Amygdala (tissue), 56 donors: ENCODE data around the gene NELFCD.
"Not testable (repeated sequence)": the region's sequence is repeated elsewhere in the genome, so short reads cannot be mapped to it uniquely, and the experiment has no call there.

Source experiments
- DNase-seq, 56 donors: peaks; one replicate each; lab custom pipeline; 2025; lab: John Stamatoyannopoulos, UW

Gene NELFCD

GRCh38 chr20:58970146-58970545, 10.9 kb upstream of the NELFCD start:
- DNase-seq = no peak

GRCh38 chr20:58971429-58971828, 9.6 kb upstream of the NELFCD start:
- DNase-seq = no peak

GRCh38 chr20:58973179-58973578, 7.9 kb upstream of the NELFCD start:
- DNase-seq = no peak

GRCh38 chr20:58973866-58974265, 7.2 kb upstream of the NELFCD start:
- no peak for DNase-seq

GRCh38 chr20:58975353-58975752, 5.7 kb upstream of the NELFCD start:
- DNase-seq = no peak

- DNase-seq = no peak
These were observed 4.9 kb upstream of the NELFCD start for GRCh38 chr20:58976061-58976730.

GRCh38 chr20:58978351-58979190, 2.5 kb upstream of the NELFCD start:
- DNase-seq = no peak

GRCh38 chr20:58981628-58982364, 740 bp downstream of the NELFCD start:
- no peak for DNase-seq

- DNase-seq = no peak
These were observed 1.5 kb downstream of the NELFCD start for GRCh38 chr20:58982406-58983114.

GRCh38 chr20:58983115-58983468, 2.0 kb downstream of the NELFCD start:
- not testable (repeated sequence) for DNase-seq

- DNase-seq = no peak
These were observed 3.6 kb downstream of the NELFCD start for GRCh38 chr20:58984691-58985090.

GRCh38 chr20:58985656-58986055, 4.6 kb downstream of the NELFCD start:
- DNase-seq = no peak

- no peak for DNase-seq
These were observed 5.4 kb downstream of the NELFCD start for GRCh38 chr20:58986286-58986967.

- DNase-seq = no peak
These were observed 6.0 kb downstream of the NELFCD start for GRCh38 chr20:58986968-58987517.

- no peak for DNase-seq
These were observed 6.9 kb downstream of the NELFCD start for GRCh38 chr20:58987790-58988564.

- DNase-seq = no peak
These were observed 7.5 kb downstream of the NELFCD start for GRCh38 chr20:58988565-58988882.

GRCh38 chr20:58989196-58989595, 8.1 kb downstream of the NELFCD start:
- DNase-seq = no peak

GRCh38 chr20:58990651-58991445, 9.8 kb downstream of the NELFCD start:
- DNase-seq = no peak
